ENCODE measurements around the gene EPDR1.
"Not testable (repeated sequence)": the region's sequence is repeated elsewhere in the genome, so short reads cannot be mapped to it uniquely, and the experiment has no call there.

Gene EPDR1

DNA sequence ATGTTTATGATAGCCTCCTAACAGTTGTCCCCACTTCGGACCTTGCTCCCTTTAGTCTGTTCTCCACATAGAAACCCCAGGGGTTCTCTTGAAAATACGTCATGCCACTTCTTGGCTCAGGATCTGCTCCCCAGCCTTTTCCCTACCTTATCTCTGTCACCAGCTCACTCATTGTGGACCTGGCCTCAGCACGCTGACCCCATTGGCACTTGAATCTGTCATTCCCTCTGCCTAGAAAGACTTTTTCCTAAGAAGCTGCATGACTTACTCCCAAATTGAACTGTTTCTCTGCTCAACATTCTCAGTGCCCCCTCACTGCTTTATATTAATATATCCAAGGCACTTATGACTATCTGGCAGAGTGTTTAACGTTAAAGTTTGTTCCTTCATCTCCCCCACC lies 8.4 kb downstream of the EPDR1 start:
- DNase-seq (ENCODE audit: low read depth, low spot score), result no peak

DNA sequence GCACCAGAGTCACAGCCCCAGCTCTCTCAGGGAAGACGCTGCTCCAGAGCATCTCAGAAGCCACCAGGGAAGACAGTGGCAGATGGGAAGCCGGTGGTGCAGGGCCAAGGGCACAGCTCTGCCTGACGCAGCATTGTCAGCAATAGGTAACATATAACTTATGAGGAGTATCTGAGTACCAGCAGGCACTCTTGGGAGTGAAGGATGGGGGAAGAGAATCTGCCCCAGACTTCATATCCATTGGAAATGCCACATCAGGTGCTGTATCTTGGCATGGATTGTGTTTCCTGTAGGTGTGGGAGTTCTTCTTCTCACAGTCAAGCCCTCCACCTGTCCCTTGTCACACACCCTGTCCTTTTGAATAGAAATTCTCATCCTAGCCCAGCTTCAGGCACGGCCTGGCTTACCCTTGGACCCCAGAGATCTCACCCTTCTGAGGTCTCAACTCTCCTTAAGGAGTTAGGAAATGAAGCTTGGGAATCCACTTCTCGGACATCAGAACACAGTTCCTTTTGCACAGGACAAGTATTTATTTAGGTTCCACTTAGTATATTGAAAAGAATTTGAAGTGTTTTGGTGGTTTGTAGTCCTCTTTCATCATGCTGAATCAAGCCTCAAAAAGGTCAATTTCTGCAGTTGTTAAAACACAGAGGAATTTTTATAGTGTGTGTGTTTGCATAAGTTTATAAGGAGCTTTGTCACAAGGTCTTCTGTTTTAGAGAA lies 9.9 kb downstream of the EPDR1 start:
- DNase-seq (ENCODE audit: low read depth, low spot score), result no peak

DNA sequence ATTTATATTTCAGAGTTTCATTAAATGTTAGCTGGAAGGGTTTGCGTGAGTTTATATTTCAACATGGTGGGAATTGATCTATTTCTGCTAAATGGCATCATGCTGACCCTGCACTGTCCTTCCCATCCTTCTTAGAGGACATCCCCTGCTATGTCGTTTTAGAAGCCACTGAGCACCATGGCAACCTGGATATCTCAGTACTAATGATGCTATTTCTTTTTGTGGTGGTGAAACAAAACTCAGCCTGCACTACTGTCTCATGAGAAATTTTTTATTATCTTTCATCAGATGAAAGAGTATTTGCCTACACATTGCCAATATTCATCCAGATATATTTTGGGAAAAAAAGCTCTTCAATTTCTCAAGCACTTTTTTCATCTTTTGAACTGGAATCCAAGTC lies 12.1 kb downstream of the EPDR1 start:
- DNase-seq (ENCODE audit: low read depth, low spot score), result no peak

DNA sequence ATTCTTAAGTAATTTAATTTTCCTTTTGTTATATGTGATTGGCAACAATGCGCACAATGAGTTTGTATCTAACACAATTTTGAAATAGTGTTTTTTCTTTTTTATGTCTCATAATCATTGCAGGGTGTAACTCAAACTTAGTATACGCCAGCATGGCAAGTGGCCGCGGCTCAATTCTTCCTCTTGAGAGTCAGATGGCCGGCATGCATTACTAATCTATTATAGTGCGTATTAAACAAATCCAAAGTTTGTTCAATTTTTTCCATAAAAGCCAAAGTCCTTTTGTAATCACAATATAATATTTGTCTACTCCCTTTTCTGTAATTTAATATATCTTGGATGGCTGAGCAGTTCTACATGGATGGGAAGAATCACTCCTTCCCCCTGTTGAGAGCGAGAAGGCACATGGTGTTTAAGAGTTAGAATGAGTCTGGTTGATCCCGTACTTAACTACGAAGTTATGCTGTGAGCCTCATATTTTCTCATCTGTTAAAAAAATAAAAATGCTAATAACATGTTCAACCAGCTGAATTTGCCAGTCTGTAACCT lies 12.7 kb downstream of the EPDR1 start:
- no peak for DNase-seq (ENCODE audit: low read depth, low spot score)

DNA sequence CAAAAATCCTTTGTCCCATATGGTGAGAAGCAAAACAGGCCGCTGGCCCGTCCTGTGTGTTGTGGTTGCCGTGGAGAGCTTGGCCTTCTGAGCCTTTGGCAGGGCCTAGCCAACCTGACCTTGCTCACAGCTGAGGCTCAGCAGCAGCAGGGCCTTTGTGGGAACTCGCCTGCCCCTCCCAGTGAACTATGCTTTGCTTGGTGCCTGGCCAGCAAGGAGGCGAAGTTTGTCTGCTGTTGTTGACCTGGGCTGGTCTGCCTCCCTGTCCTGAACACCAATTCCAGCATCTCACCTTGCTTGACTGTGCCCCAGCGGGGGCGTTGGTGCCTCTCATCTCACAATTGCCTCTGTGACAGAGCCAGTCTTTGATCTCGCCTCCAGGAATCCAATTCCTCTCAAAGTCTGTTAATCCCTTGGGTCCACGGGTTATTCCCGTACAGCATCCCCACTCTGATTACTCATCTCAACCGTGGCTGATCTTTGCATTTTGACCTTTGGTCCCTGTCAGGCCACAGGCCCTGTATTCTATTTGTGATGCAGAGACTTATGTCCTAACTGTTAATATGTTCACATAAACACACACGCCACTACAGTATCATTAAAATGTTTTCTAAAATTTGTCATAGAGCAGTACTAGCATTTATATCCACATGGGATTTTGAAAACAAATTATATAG lies 22.6 kb downstream of the EPDR1 start:
- DNase-seq (ENCODE audit: low read depth, low spot score), result no peak

DNA sequence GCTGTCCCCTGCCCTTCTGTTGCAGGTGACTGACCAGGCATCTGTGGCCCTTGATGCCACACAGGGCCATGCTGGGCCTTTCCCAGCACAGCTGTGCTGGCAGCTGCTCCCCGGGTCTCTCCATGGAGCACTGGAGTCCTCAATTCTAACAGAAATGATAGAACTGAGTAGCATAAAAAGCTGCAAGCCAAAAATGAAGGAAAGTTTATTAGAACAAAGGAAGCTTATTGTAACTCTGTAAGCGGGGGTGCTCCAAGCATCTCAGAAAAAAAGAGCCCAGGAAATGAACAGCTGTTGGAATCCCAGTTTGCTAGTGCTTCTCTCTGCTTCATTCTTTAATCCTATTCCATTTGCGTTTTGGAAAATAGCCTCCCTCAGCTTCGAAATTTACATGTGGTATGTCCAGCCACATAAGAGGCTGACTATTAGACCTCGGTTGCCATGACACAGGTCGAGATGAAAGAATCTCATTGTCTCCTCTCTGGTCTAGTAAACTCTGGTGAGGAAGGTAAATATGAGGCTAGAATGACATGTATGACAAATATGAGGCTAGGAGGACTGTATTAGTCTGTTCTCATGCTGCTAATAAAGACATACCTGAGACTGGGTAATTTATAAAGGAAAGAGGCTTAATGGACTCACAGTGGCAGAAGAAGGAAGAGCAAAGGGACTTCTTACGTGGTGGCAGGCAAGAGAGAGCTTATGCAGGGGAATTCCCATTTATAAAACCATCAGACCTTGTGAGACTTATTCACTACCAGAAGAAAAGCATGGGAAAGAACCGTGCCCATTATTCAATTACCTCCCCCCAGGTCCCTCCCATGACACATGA lies 23.7 kb downstream of the EPDR1 start:
- no peak for DNase-seq (ENCODE audit: low read depth, low spot score)

DNA sequence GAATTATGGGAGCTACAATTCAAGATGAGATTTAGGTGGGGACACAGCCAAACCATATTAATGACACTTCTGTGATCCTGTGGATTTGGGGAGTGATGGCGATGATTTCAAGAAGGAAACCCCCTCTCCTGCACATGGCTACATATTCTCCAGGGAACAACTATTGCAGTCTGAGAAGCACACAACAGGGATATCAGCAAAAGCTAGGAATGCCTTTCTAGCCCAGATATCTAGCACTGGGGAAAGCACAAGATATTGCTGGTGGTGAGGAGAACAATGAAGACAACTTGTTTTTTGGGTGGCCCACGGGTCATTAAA lies 24.3 kb downstream of the EPDR1 start:
- no peak for DNase-seq (ENCODE audit: low read depth, low spot score)

DNA sequence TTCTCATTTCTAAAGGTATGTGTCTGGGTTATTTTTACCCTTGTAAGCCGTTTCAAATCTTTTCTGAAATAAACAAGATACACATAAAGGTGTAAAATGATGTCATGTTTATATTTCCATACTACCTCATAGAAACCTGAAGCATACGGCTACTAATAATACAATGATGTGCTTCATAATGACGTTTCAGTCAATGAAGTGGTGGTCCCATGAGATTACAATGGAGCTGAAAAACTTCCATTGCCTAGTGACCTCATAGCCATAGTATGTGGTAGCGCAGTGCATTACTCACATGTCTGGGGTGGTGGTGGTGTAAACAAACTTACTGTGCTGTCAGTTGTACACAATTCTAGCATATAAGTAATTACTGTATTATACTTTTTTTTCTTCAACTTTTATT lies 24.9 kb downstream of the EPDR1 start:
- DNase-seq (ENCODE audit: low read depth, low spot score), result no peak

DNA sequence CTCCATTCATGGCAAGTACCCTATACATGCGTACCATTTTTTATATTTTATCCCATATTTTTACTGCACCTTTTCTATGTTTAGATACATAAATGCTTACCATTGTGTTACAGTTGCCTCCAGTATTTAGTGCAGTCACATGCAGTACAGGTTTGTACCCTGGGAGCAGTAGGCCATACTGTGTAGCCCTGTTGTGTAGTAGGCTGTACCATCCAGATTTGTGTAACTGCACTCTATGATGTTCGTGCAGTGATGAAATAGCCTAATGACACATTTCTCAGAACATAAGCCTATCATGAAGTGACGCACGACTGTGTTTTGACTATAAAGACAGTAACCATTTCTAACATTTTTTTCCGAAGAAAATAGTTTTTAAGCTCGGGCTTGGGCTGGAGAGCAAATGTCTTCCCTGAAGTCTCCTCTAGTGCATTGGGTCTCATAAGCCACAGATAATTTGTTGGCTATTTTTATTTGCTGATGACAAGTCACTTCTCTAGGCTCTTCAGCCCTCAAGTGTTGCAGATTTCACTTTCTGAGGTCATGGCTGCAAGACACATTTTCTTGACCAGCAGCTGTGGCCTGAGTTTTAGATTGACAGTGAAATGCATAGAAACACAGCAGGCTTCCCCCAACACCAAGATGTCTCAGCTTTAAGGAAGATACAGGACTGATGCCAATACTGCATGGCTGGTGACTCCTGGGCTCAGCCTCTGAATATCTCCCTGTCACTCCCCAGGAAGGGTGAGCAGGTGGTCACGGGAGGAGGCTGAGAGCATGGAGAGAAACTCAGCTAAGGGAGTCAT lies 26.9 kb downstream of the EPDR1 start:
- DNase-seq (ENCODE audit: low read depth, low spot score), result no peak

DNA sequence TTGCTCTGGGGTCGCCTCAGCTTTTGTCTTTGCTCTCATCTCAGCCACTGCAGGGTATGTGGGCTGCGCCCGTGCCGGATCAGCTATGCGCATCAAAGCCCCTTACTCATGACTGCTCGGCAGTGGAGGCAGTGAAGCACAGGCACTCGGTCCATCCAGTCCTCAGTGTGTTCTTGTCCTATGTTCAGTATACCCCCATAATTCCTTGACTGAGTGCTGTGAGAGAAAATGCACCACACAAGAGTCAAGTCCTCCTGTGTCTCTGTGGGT lies 27.4 kb downstream of the EPDR1 start:
- no peak for DNase-seq (ENCODE audit: low read depth, low spot score)

DNA sequence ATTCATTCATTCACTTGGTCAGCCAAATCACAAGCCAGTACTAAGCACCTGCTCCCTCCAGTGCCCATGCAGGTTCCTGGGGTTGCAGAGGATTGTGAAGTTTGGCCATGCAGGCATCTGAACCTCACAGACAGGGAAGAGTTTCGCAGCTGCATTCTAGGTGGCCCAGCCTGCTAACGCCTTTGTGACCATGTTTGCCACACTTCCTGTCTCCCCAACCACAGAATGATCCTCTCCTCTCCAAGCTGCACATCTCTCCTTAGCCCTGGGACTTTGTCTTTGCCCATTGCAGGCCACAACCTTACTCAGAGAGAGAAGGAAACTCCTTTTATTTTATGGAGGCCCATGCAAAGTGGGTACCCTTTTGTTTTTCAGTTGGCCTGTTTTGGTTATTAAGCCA lies 31.8 kb downstream of the EPDR1 start:
- DNase-seq (ENCODE audit: low read depth, low spot score), result no peak

DNA sequence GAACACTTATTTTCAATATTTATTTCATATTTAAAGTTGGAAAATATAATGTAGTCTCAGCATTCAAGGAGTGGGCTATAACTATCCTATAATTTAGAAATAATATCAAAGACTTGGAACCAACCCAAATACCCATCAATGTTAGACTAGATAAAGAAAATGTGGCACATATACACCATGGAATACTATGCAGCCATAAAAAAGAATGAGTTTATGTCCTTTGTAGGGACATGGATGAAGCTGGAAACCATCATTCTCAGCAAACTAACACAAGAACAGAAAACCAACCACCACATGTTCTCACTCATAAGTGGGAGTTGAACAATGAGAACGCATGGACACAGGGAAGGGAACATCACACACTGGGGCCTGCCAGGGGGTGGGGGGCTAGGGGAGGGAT lies 33.8 kb downstream of the EPDR1 start:
- DNase-seq (ENCODE audit: low read depth, low spot score), result not testable (repeated sequence)

DNA sequence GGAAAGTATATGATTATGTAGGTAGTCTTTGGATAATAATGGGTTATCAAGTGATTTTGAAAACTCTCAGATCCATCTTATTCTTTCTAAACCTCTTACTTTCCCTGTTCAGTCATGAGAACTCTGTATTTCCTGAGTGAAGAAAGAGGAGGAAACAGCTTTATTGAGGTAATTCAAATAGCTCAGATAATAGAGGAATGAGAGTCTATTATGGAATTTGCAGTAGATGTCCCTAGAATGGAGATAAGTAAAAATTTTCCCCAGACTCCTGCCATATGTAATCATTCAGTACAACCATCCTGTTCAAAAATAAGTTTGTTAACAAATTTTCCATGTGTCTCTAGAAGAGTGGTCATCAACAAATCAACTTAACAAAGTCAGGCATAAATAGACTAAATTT lies 36.4 kb downstream of the EPDR1 start:
- DNase-seq (ENCODE audit: low read depth, low spot score), result no peak

DNA sequence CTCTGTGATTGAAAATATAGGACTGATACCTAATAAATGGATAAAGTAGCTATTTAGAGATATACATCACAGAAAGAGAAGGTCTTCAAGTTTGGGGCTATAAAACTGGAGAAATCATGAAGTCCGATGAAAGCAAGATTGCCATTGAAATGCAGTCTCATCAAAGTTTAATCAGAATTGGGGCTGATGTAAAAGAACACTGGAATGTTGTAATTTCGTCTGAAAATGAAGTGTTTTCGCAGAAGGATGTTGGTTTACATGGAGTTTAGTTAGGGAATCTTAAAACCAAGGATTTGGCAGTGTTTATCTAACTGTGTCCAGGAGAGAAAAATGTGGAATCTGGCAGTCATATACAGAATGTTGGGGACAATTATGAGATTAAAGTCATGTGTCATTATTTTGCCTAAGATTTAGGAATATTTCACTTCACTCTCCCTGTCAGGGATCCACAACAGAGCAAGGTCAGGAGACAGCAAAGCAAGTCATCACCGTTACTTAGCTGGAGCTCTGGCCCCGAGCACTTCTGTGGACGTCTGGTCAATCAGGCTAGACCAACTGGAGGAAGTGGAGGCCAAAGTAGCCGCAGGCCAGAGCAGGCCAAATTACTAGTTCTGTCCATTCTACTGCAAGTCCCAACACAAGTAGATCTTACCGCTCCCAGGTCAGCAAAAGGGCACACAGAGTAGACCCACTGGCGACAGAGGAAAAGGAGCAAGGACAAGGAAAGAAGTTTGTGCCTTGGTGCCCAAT lies 37.0 kb downstream of the EPDR1 start:
- DNase-seq (ENCODE audit: low read depth, low spot score), result no peak

DNA sequence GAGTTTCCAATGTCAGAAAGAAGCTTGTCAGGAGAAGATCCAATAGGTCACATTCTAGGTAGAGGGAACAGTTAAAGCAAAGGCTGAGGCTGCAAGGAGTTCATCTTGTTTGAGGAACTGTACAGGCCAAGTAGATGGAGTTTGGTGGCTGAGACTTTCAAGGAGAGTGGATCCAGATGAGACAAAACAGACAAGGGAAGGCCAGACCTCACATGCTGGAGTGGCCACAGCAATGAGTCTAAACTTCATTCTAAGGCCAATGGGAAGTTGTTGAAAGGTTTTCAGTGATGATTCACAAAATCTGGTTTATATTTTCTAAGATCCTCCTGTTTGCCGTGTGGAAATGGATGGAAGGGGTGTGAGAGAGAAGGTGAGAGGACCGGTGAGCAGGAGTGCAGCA lies 40.0 kb downstream of the EPDR1 start:
- no peak for DNase-seq (ENCODE audit: low read depth, low spot score)

DNA sequence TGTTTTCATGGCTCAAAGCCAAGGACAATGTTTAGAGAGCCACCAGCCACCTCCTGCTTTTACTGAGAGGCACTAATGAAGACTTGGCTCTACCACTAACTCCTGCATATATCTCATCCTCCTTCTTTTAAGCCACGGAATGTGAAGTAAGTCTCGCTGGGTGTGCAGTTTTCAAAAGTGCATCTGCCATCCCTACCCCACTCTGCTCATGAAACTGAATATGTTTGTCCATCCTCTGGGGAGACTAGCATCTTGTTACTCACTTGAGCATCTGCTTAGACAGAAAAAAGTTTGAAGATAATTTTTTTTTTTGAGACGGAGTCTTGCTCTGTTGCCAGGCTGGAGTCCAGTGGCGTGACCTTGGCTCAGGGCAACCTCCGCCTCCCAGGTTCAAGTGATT lies 40.8 kb downstream of the EPDR1 start:
- no peak for DNase-seq (ENCODE audit: low read depth, low spot score)

DNA sequence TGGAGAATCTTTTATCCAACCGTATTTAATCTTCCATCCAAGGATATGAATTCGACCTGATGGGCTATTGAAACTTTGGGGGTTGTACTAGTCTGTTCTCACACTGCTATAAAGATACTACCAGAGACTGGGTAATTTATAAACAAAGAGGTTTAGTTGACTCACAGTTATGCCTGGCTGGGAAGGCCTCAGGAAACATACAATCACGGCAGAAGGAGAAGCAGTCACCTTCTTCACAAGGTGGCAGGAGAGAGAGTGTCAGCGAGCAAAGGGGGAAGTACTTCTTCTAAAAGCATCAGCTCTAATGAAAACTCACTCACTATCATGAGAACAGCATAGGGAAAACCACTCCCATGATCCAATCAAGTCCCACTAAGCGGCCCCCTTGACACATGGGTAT lies 43.8 kb downstream of the EPDR1 start:
- DNase-seq (ENCODE audit: low read depth, low spot score), result no peak

DNA sequence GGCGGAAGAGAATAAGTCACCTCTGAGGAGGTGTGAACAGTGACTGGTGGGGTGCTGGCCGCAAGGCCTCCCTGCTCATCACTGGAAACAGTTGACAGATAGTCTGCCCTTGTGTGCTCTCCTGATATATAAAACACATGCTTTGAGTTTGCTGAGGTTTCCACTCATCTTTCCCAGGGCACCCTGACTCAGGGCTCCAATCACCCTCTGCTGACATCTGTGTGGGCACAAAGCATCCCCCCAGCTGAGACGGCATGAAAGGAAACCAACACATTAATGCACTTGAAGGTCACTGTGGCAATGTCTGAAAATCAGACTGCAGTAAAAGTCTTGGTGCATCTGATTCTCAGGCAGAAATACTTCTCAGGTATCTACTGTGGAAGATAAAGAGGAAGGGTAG lies 49.8 kb downstream of the EPDR1 start:
- no peak for DNase-seq (ENCODE audit: low read depth, low spot score)

DNA sequence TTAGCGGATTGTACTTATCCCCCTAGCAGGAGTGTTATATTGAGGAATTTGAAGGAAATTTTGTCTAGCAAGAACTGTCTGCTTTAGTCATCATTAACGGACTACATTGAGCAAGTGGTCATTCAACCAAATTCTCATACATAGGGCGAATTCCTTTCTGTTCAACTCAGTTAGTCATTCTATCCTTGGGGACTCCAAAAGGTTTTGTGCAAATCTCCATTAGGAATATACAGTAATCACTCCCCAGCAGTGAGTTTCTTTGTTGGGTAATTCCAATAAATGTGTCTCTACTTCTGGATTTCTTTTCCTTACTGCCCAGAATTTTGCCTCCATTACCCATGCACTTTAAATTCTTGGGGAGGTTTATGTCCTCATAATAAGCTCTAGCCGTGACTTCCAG lies 51.1 kb downstream of the EPDR1 start:
- DNase-seq (ENCODE audit: low read depth, low spot score), result no peak

DNA sequence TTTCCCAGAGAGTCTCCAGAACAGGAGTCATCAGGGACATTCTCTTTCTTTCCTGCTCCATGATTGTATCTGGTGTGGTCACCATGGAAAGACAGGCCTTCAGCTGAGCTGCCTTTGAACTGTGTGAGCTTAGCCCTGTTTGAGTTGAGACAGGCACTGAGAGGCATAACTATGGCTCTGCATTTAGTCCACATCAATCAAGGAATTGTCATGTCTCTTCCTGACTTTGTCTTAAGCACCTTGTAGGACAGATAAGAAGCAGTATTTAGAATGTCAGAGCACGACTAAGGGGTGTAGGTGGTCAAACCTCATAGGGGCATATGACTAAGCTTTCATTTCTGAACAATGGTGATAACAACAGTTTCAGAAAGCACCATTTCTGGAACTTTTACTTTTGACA lies 53.5 kb downstream of the EPDR1 start:
- no peak for DNase-seq (ENCODE audit: low read depth, low spot score)

DNA sequence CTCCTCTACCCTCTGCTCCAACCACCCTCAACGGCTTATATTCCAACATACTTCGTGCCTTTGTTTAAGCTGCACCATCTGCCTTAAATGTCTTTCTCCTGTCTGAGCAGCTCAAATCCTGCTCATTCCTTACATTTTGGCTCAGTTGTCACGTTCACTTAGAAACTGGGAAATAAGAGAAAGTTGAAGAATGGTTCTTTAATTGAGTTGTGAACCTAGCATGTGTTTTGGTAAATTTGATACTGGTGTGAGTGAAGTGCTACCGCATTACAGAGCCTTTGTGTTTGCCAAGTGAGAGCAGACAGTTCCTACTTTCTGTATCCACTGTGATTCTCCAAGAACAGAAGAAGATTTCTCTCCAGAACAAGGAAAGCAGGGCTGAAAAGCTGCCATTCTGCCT lies 54.3 kb downstream of the EPDR1 start:
- DNase-seq (ENCODE audit: low read depth, low spot score), result no peak
